Stimulated activated CD4-positive, alpha-beta T cell treated with anti-CD3 and anti-CD28 coated beads, Interleukin-1b, Interleukin-23, amount 100 ng/mL, for 4 hours (primary cell): ENCODE results near the gene SYT13.

ENCODE experiments used
- DNase-seq, 2 donors: peaks; one replicate each; pipeline ENCODE4 v3.0.0-alpha.2; 2020; ENCODE audit warnings: low read depth in 2 of 2

SYT13 gene

GRCh38 chr11:45285930-45286632 is at the start of gene SYT13:
Gene SYT13, minus strand, starts transcription at chr11:45286341. Its CDS starts 134 bp downstream, at chr11:45286207.
- DNase-seq, result no peak

GRCh38 chr11:45335434-45335833 is 49.3 kb upstream of the SYT13 start:
- DNase-seq, result no peak

- DNase-seq, result no peak
Measured at GRCh38 chr11:45334836-45335235, 48.7 kb upstream of the SYT13 start.

- no peak for DNase-seq
Measured at GRCh38 chr11:45334410-45334809, 48.3 kb upstream of the SYT13 start.

- DNase-seq, result no peak
Measured at GRCh38 chr11:45333001-45333971, 47.1 kb upstream of the SYT13 start.

GRCh38 chr11:45332276-45332934 is 46.3 kb upstream of the SYT13 start:
- DNase-seq, result peak; percentile 16 to 37

GRCh38 chr11:45331839-45332238 is 45.7 kb upstream of the SYT13 start:
- no peak for DNase-seq

GRCh38 chr11:45328726-45329125 is 42.6 kb upstream of the SYT13 start:
- DNase-seq, result no peak

GRCh38 chr11:45324459-45324858 is 38.3 kb upstream of the SYT13 start:
- DNase-seq, result no peak

- DNase-seq, result no peak
Measured at GRCh38 chr11:45323601-45324249, 37.6 kb upstream of the SYT13 start.

GRCh38 chr11:45322891-45323600 is 36.9 kb upstream of the SYT13 start:
- no peak for DNase-seq

GRCh38 chr11:45322111-45322705 is 36.1 kb upstream of the SYT13 start:
- no peak for DNase-seq

GRCh38 chr11:45321669-45322068 is 35.5 kb upstream of the SYT13 start:
- no peak for DNase-seq

GRCh38 chr11:45321031-45321595 is 35.0 kb upstream of the SYT13 start:
- DNase-seq, result no peak

- DNase-seq, result no peak
Measured at GRCh38 chr11:45320371-45320770, 34.2 kb upstream of the SYT13 start.

GRCh38 chr11:45319077-45319476 is 32.9 kb upstream of the SYT13 start:
- no peak for DNase-seq

GRCh38 chr11:45318516-45318915 is 32.4 kb upstream of the SYT13 start:
- DNase-seq, result no peak

GRCh38 chr11:45316258-45316657 is 30.1 kb upstream of the SYT13 start:
- no peak for DNase-seq

- DNase-seq, result no peak
Measured at GRCh38 chr11:45314900-45315299, 28.8 kb upstream of the SYT13 start.

GRCh38 chr11:45313171-45313865 is 27.2 kb upstream of the SYT13 start:
- DNase-seq, result no peak
